ENCODE measurements around the gene NIPAL3. TPM values are rescaled to one million over a fixed set of nuclear protein-coding genes. Genes with fewer than 3 reads are reported as not detected.

The NIPAL3 gene
- total RNA-seq, 6 donors from 2014 or later: 28.2 to 71.0 (median 46.6) TPM

DNA sequence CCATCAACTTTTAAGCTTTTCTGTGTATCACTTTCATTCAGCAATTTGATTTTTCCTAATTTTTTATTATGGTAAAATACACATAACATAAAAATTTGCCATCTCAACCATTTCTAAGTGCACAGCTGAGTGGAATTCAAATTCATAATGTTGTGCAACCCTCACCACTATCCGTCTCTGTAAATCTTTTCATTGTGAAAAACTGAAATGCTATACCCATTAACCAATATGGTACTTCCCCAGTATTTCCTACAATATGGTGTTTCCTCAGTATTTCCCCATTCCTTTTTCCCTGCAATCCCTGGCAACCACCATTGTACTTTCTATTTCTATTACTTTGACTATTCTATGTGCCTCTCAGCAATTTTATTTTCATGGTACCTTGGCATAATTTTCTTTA, 8.8 kb upstream of the NIPAL3 start:
- H3K36me3 ChIP-seq: no peaks in the 10 kb centered on the region
- no peak for DNase-seq
- no peak for ATAC-seq (ENCODE audit: low FRiP score in 2 of 2)
- H3K4me1 ChIP-seq: no peaks in the 10 kb centered on the region
- H3K27ac ChIP-seq: no peak overlapping the region
- H3K9me3 ChIP-seq: no peaks in the 10 kb centered on the region
- no peaks in the 10 kb centered on the region for H3K27me3 ChIP-seq
- WGBS, 2 donors: 53 to 63% methylated on average over 1 of the region's 1 CpG
- H3K4me3 ChIP-seq: no peak overlapping the region
- TF ChIP-seq POLR2AphosphoS5 (IDR thresholded peaks at IDR 0.05): no peak
- no peak for TF ChIP-seq EP300 (IDR thresholded peaks at IDR 0.05)
- TF ChIP-seq, protein P1, sequence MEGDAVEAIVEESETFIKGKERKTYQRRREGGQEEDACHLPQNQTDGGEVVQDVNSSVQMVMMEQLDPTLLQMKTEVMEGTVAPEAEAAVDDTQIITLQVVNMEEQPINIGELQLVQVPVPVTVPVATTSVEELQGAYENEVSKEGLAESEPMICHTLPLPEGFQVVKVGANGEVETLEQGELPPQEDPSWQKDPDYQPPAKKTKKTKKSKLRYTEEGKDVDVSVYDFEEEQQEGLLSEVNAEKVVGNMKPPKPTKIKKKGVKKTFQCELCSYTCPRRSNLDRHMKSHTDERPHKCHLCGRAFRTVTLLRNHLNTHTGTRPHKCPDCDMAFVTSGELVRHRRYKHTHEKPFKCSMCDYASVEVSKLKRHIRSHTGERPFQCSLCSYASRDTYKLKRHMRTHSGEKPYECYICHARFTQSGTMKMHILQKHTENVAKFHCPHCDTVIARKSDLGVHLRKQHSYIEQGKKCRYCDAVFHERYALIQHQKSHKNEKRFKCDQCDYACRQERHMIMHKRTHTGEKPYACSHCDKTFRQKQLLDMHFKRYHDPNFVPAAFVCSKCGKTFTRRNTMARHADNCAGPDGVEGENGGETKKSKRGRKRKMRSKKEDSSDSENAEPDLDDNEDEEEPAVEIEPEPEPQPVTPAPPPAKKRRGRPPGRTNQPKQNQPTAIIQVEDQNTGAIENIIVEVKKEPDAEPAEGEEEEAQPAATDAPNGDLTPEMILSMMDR (IDR thresholded peaks at IDR 0.05): no peak
- no peak for TF ChIP-seq POLR2A (IDR thresholded peaks at IDR 0.05)

DNA sequence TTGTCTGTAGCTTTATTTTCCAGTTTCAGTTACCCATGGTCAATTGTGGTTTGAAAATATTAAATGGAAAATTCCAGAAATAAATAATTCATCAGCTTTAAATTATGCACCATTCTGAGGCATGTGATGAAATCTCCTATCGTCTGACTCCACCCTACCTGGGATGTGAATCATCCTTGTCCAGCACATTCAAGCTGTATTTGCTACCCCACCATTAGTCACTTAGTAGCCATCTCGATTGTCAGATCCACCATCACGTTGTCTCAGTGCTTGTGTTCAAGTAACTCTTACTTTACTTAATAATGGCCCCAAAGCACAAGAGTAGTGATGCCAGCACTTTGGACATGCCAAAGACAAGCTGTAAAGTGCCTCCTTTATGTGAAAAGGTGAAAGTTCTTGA, 6.1 kb upstream of the NIPAL3 start:
- Histone ChIP-seq H3K27me3 (no peaks in the 10 kb centered on the region), H3K27ac (no peak overlapping the region), H3K4me3 (no peak overlapping the region), H3K4me1 (peaks cover 9 to 13% (median 11%) of the 10 kb centered on the region in 4 donors), H3K9me3 (no peaks in the 10 kb centered on the region), H3K36me3 (no peaks in the 10 kb centered on the region)
- 84% methylated on average over 3 of the region's 3 CpGs for whole genome bisulfite sequencing, 2 donors
- TF ChIP-seq EP300 (IDR thresholded peaks at IDR 0.05): no peak
- TF ChIP-seq POLR2A (IDR thresholded peaks at IDR 0.05): no peak
- TF ChIP-seq POLR2AphosphoS5 (IDR thresholded peaks at IDR 0.05): no peak
- TF ChIP-seq, protein P1 (IDR thresholded peaks at IDR 0.05): no peak
- no peak for ATAC-seq (ENCODE audit: low FRiP score in 2 of 2)
- DNase-seq: no peak

DNA sequence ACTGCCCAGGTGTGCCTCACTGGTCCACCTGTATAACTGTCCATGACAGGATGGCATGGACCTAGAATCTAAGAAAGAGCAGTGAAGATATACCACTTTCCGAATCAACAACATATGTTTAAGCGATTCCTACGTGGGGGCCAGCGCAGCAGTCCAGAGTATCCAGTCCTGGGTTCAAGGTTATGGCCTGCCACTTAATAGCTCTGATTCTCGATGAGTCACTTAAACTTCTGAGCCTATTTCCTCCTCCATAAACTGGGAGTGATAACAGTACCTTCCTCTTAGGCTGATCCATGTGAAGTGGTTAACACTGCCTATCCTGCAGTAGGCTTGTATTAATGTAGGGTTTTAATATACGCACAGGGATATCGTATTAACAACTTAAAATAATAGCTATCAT, 4.9 kb upstream of the NIPAL3 start:
- Histone ChIP-seq H3K9me3 (no peaks in the 10 kb centered on the region), H3K4me1 (peaks cover 14 to 22% (median 16%) of the 10 kb centered on the region in 4 donors), H3K27me3 (no peaks in the 10 kb centered on the region), H3K36me3 (no peaks in the 10 kb centered on the region), H3K27ac (no peak overlapping the region), H3K4me3 (no peak overlapping the region)
- TF ChIP-seq, protein P1 (IDR thresholded peaks at IDR 0.05): no peak
- no peak for TF ChIP-seq POLR2A (IDR thresholded peaks at IDR 0.05)
- no peak for TF ChIP-seq EP300 (IDR thresholded peaks at IDR 0.05)
- TF ChIP-seq POLR2AphosphoS5 (IDR thresholded peaks at IDR 0.05): no peak
- no peak for DNase-seq
- WGBS, 2 donors: 95 to 97% methylated on average over 7 of the region's 7 CpGs
- ATAC-seq (ENCODE audit: low FRiP score in 2 of 2): no peak

DNA sequence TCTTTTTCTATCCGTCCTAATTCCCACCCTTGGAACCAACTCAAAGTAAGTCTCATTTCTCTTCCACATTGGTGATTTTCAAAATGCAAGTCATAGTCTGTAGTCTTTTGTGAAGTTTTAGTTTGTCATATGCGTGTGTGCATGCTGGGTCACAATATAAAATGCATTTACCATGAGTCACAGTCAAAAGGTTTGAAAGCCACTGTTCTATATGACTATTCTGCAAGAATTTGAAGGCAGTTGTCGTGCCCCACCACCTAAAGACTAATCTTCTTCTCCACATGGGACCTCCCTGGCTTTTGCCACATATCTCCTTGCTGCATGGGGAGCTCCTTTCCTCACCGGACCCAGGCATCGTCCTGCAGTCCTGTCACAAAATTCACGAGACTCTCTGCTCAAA, 3.6 kb upstream of the NIPAL3 start:
- H3K36me3 ChIP-seq: no peaks in the 10 kb centered on the region

DNA sequence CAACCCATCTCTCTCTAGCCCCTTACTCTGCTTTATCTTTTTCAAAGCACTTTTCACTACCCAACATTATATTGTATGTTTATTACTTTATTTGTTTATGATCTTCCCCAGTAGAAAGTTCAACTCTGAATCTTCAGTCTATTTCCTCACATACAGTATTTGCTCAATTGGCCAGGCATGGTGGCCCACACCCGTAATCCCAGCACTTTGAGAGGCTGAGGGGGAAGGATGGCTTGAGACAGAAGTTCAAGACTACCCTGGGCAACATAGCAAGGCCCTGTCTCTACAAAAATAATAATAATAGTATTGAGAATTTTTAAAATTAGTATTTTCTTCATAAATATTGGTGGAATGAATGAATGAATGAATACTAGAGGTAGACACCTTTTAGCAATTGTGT, 3.2 kb upstream of the NIPAL3 start:
- Histone ChIP-seq H3K4me1 (peaks cover 25 to 36% (median 29%) of the 10 kb centered on the region in 4 donors), H3K36me3 (no peaks in the 10 kb centered on the region), H3K4me3 (no peak overlapping the region), H3K27me3 (no peaks in the 10 kb centered on the region), H3K9me3 (no peaks in the 10 kb centered on the region), H3K27ac (no peak overlapping the region)
- 82 to 88% methylated on average over 1 of the region's 1 CpG for WGBS, 2 donors
- no peak for TF ChIP-seq POLR2A (IDR thresholded peaks at IDR 0.05)
- TF ChIP-seq, protein P1 (IDR thresholded peaks at IDR 0.05): no peak
- no peak for TF ChIP-seq POLR2AphosphoS5 (IDR thresholded peaks at IDR 0.05)
- TF ChIP-seq EP300 (IDR thresholded peaks at IDR 0.05): no peak
- ATAC-seq (ENCODE audit: low FRiP score in 2 of 2): no peak
- no peak for DNase-seq

More for the DNA sequence above, 3.6 kb upstream of the NIPAL3 start:
- DNase-seq (no peak), ATAC-seq (ENCODE audit: low FRiP score in 2 of 2) (no peak)
- no peaks in the 10 kb centered on the region for H3K27me3 ChIP-seq
- no peak overlapping the region for H3K4me3 ChIP-seq
- H3K9me3 ChIP-seq: no peaks in the 10 kb centered on the region
- no peak overlapping the region for H3K27ac ChIP-seq
- WGBS, 2 donors: 83 to 85% methylated on average over 6 of the region's 6 CpGs
- H3K4me1 ChIP-seq: peaks cover 21 to 32% (median 24%) of the 10 kb centered on the region in 4 donors
- TF ChIP-seq EP300 (IDR thresholded peaks at IDR 0.05) (no peak), POLR2A (IDR thresholded peaks at IDR 0.05) (no peak), POLR2AphosphoS5 (IDR thresholded peaks at IDR 0.05) (no peak)
- TF ChIP-seq, protein P1 (IDR thresholded peaks at IDR 0.05): no peak
